VCaP (cell line): ENCODE data around the gene TEX261.

Experiments used
- H3K27ac ChIP-seq: fragments of 450-650 bp; 2 replicates; pipeline ENCODE4 v1.5.1; 2017
- TF ChIP-seq, protein P1 (sequence below): fragments of 450-650 bp; conservative IDR thresholded peaks from 2 replicates; pipeline ENCODE4 v1.5.1; 2017; ENCODE audit warnings: mild to moderate bottlenecking, moderate library complexity

The TEX261 gene

DNA sequence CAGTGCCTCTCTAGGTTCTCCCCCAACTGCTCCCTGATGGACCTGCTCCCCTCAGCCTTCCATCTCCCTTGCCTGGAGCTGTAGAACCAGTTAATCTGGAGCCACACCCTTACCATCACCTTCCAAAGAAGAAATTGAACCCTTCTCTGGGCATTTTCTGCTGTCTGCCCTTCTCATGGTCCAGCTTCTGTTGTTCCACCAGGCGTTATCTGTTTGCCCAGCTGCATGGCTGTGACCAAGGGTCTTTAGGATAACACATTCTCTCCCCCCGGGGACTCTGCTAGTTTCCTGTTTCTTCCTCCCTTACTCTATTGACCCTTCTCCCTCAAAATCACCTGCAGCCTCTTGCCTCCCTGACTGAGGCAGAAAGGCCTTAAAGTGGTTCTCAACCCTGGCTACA is 19.4 kb downstream of the TEX261 start:
- no peak overlapping the region for H3K27ac ChIP-seq
- TF ChIP-seq, protein P1, sequence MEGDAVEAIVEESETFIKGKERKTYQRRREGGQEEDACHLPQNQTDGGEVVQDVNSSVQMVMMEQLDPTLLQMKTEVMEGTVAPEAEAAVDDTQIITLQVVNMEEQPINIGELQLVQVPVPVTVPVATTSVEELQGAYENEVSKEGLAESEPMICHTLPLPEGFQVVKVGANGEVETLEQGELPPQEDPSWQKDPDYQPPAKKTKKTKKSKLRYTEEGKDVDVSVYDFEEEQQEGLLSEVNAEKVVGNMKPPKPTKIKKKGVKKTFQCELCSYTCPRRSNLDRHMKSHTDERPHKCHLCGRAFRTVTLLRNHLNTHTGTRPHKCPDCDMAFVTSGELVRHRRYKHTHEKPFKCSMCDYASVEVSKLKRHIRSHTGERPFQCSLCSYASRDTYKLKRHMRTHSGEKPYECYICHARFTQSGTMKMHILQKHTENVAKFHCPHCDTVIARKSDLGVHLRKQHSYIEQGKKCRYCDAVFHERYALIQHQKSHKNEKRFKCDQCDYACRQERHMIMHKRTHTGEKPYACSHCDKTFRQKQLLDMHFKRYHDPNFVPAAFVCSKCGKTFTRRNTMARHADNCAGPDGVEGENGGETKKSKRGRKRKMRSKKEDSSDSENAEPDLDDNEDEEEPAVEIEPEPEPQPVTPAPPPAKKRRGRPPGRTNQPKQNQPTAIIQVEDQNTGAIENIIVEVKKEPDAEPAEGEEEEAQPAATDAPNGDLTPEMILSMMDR: no peak

GRCh38 chr2:70974592-70974991 is 20.1 kb downstream of the TEX261 start:
- TF ChIP-seq, protein P1: no peak
- no peak overlapping the region for H3K27ac ChIP-seq

- H3K27ac ChIP-seq: no peak overlapping the region
- TF ChIP-seq, protein P1: no peak
These were observed 27.5 kb downstream of the TEX261 start for GRCh38 chr2:70967189-70967588.

DNA sequence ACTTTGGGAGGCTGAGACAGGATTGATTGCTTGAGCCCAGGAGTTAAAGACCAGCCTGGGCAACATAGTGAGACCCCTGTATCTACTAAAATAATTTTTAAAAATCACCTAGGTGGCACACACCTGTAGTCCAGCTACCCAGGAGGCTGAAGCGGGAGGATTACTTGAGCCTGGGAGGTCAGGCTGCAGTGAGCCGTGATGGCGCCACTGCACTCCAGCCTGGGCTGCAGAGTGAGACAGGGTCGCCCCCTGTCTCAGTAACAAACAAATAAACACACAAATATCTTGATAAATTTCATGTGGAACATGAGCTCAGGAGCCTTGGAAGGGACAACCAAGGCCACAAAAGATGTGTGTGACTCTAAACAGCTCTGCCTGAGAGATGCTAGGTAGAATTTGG is 28.0 kb downstream of the TEX261 start:
- no peak overlapping the region for H3K27ac ChIP-seq
- TF ChIP-seq, protein P1: no peak

GRCh38 chr2:70965506-70965905 is 29.2 kb downstream of the TEX261 start:
- no peak overlapping the region for H3K27ac ChIP-seq
- TF ChIP-seq, protein P1: no peak

- H3K27ac ChIP-seq: no peak overlapping the region
These were observed 29.9 kb downstream of the TEX261 start for GRCh38 chr2:70964596-70965386.

GRCh38 chr2:70964133-70964532 is 30.5 kb downstream of the TEX261 start:
- no peak overlapping the region for H3K27ac ChIP-seq
- TF ChIP-seq, protein P1: no peak

More at GRCh38 chr2:70964596-70965386, 29.9 kb downstream of the TEX261 start:
- TF ChIP-seq, protein P1: no peak
